ENCODE measurements around the gene UGT1A1.
"Not testable (repeated sequence)": the region's sequence is repeated elsewhere in the genome, so short reads cannot be mapped to it uniquely, and the experiment has no call there.

DNA sequence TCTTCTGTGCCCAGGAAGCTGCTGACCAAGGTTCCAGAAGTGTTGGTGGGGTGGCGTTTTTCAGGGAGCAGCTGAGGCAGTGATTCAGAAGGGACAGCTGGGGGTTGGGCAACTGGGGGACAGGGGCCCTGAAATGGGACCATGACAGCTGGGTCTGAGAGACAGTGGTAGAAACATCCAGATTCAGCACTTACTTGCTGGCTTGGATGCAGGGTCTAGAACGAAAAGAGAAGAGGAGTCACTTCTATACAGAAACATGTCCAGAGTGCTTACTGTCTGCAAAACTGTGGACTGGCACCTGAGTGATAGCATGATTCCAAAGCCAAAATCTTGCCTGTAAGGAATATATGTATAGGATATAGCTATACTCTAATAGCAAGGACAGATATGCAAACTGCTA is 14.2 kb upstream of the UGT1A1 start:
- TF ChIP-seq, protein P1, sequence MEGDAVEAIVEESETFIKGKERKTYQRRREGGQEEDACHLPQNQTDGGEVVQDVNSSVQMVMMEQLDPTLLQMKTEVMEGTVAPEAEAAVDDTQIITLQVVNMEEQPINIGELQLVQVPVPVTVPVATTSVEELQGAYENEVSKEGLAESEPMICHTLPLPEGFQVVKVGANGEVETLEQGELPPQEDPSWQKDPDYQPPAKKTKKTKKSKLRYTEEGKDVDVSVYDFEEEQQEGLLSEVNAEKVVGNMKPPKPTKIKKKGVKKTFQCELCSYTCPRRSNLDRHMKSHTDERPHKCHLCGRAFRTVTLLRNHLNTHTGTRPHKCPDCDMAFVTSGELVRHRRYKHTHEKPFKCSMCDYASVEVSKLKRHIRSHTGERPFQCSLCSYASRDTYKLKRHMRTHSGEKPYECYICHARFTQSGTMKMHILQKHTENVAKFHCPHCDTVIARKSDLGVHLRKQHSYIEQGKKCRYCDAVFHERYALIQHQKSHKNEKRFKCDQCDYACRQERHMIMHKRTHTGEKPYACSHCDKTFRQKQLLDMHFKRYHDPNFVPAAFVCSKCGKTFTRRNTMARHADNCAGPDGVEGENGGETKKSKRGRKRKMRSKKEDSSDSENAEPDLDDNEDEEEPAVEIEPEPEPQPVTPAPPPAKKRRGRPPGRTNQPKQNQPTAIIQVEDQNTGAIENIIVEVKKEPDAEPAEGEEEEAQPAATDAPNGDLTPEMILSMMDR (IDR thresholded peaks at IDR 0.05) = not testable (repeated sequence)
- TF ChIP-seq POLR2A (IDR thresholded peaks at IDR 0.05); POLR2AphosphoS5 (IDR thresholded peaks at IDR 0.05; ENCODE audit: insufficient read depth in 1 of 2, low read depth in 1 of 2): not testable (repeated sequence)

All from vagina (tissue), 2 donors.